Measurements from ENCODE around the gene RHPN2. TPM values are rescaled to one million over a fixed set of nuclear protein-coding genes. Genes with fewer than 3 reads are reported as not detected.
A peak's percentile ranks its signal among the peaks of the same experiment; 100 is the strongest.
"Not testable (repeated sequence)": the region's sequence is repeated elsewhere in the genome, so short reads cannot be mapped to it uniquely, and the experiment has no call there.

Gene RHPN2
- total and polyA plus RNA-seq, 2 of the 13 experiments (the other 11 are each of a cell fraction or from before 2014, with no cell fraction given) = 20.3 to 48.0 TPM

DNA sequence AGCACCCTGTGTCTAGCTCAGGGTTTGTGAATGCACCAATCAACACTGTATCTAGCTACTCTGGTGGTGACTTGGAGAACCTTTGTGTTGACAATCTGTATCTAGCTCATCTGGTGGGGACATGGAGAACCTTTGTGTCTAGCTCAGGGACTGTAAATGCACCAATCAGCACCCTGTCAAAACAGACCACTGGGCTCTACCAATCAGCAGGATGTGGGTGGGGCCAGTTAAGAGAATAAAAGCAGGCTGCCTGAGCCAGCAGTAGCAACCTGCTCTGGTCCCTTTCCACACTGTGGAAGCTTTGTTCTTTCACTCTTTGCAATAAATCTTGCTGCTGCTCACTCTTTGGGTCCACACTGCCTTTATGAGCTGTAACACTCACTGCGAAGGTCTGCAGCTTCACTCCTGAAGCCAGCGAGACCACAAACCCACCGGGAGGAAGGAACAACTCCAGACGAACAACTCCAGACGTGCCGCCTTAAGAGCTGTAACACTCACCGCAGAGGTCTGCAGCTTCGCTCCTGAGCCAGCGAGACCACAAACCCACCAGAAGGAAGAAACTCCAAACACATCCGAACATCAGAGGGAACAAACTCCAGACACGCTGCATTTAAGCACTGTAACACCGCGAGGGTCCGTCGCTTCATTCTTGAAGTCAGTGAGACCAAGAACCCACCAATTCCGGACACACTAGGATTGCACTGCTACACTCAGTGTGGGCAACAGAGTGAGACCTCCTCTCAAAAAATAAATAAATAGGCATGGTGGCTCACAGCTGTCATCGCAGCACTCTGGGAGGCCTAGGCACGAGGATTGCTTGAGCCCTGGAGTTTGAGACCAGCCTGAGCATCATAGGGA is 27.3 kb downstream of the RHPN2 start (continued):
- peak; percentile 45; the same call in 1 of the 2 replicates for TF ChIP-seq KAT8 (CRISPR knock-in tag; IDR thresholded peaks at IDR 0.05)
- TF ChIP-seq SP1, FOXA1 (IDR thresholded peaks at IDR 0.05): not testable (repeated sequence)
- peak; percentile 74 for TF ChIP-seq SP1 (CRISPR knock-in tag; IDR thresholded peaks at IDR 0.05)
- TF ChIP-seq, protein P1, sequence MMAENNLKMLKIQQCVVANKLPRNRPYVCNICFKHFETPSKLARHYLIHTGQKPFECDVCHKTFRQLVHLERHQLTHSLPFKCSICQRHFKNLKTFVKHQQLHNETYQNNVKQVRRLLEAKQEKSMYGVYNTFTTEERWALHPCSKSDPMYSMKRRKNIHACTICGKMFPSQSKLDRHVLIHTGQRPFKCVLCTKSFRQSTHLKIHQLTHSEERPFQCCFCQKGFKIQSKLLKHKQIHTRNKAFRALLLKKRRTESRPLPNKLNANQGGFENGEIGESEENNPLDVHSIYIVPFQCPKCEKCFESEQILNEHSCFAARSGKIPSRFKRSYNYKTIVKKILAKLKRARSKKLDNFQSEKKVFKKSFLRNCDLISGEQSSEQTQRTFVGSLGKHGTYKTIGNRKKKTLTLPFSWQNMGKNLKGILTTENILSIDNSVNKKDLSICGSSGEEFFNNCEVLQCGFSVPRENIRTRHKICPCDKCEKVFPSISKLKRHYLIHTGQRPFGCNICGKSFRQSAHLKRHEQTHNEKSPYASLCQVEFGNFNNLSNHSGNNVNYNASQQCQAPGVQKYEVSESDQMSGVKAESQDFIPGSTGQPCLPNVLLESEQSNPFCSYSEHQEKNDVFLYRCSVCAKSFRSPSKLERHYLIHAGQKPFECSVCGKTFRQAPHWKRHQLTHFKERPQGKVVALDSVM (CRISPR knock-in tag; IDR thresholded peaks at IDR 0.05) = 0 out of 2 replicates have a peak, but pooled peaks have one; percentile 10
- TF ChIP-seq, protein P2, sequence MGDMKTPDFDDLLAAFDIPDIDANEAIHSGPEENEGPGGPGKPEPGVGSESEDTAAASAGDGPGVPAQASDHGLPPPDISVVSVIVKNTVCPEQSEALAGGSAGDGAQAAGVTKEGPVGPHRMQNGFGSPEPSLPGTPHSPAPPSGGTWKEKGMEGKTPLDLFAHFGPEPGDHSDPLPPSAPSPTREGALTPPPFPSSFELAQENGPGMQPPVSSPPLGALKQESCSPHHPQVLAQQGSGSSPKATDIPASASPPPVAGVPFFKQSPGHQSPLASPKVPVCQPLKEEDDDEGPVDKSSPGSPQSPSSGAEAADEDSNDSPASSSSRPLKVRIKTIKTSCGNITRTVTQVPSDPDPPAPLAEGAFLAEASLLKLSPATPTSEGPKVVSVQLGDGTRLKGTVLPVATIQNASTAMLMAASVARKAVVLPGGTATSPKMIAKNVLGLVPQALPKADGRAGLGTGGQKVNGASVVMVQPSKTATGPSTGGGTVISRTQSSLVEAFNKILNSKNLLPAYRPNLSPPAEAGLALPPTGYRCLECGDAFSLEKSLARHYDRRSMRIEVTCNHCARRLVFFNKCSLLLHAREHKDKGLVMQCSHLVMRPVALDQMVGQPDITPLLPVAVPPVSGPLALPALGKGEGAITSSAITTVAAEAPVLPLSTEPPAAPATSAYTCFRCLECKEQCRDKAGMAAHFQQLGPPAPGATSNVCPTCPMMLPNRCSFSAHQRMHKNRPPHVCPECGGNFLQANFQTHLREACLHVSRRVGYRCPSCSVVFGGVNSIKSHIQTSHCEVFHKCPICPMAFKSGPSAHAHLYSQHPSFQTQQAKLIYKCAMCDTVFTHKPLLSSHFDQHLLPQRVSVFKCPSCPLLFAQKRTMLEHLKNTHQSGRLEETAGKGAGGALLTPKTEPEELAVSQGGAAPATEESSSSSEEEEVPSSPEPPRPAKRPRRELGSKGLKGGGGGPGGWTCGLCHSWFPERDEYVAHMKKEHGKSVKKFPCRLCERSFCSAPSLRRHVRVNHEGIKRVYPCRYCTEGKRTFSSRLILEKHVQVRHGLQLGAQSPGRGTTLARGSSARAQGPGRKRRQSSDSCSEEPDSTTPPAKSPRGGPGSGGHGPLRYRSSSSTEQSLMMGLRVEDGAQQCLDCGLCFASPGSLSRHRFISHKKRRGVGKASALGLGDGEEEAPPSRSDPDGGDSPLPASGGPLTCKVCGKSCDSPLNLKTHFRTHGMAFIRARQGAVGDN (CRISPR knock-in tag; IDR thresholded peaks at IDR 0.05) = peak; percentile 50
- TF ChIP-seq, protein P3, sequence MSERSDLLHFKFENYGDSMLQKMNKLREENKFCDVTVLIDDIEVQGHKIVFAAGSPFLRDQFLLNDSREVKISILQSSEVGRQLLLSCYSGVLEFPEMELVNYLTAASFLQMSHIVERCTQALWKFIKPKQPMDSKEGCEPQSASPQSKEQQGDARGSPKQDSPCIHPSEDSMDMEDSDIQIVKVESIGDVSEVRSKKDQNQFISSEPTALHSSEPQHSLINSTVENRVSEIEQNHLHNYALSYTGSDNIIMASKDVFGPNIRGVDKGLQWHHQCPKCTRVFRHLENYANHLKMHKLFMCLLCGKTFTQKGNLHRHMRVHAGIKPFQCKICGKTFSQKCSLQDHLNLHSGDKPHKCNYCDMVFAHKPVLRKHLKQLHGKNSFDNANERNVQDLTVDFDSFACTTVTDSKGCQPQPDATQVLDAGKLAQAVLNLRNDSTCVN (CRISPR knock-in tag; IDR thresholded peaks at IDR 0.05; ENCODE audit: borderline replicate concordance) = peak; percentile 56; the same call in 1 of the 2 replicates
- peak; percentile 53; the same call in 1 of the 2 replicates for TF ChIP-seq POLR2AphosphoS5 (IDR thresholded peaks at IDR 0.05; ENCODE audit: low read depth, low read length)
- TF ChIP-seq MED1 (CRISPR knock-in tag; IDR thresholded peaks at IDR 0.05) = peak; percentile 11; the same call in 1 of the 2 replicates
- TF ChIP-seq FOXA1 (CRISPR knock-in tag; IDR thresholded peaks at IDR 0.05) = peak; percentile 50
- peak; percentile 82 for TF ChIP-seq NFYC (CRISPR knock-in tag; IDR thresholded peaks at IDR 0.05)
- TF ChIP-seq SALL2 (CRISPR knock-in tag; IDR thresholded peaks at IDR 0.05) = 0 out of 2 replicates have a peak, but pooled peaks have one; percentile 18
- peak; percentile 33; the same call in 1 of the 2 replicates for TF ChIP-seq GATA4 (IDR thresholded peaks at IDR 0.05; ENCODE audit: borderline replicate concordance, low read depth)
- peak; percentile 57 to 83 for TF ChIP-seq POLR2A (IDR thresholded peaks at IDR 0.05; ENCODE audit: insufficient read depth in 1 of 2, low read depth in 2 of 2, low read length in 2 of 2)
- TF ChIP-seq MIER3 (CRISPR knock-in tag; IDR thresholded peaks at IDR 0.05; ENCODE audit: borderline replicate concordance) = peak; percentile 35; the same call in 1 of the 2 replicates
- TF ChIP-seq FOXK1 (CRISPR knock-in tag; IDR thresholded peaks at IDR 0.05; ENCODE audit: borderline replicate concordance, low read depth) = peak; percentile 35; the same call in 1 of the 2 replicates

Measured in HepG2 (cell line).